ENCODE measurements around the gene POP7.
"Not testable (repeated sequence)": the region's sequence is repeated elsewhere in the genome, so short reads cannot be mapped to it uniquely, and the experiment has no call there.

The POP7 gene

DNA sequence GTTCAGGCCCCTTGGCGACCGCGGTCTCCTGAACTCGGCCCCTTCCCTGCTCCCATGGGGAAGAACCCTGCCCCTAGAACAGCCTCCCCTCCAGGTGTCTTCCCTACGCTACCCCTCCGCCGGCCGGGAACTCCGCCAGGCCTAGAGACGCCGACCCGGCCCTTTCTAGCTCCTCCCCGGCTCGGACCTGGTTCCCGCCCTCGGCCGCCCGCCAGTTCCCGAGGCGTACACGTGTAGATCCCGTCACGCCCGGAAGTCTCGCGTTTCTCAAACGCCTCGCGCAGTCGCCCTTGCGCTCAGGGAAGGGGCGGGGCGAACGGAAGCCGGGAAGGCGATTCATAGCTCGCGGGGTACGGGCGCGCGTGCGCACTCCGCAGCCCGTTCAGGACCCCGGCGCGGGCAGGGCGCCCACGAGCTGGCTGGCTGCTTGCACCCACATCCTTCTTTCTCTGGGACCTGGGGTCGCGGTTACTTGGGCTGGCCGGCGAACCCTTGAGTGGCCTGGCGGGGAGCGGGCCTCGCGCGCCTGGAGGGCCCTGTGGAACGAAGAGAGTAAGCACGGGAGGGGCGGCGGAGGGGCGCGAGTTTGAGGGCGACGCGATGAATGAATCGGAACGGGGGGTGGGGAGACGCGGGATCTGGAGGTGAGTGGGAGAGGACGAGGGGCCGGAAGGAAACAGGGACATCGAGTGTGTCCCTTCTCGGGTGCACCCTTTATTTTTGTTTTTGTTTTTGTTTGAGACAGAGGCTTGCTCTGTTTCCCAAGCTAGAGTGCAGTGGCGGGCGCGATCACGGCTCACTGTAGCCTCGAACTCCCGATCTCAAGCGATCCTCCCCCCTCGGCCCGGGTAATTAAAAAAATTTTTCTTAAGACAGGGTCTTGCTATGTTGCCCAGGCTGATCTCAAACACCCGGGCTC is at the start of gene POP7:
Gene POP7, plus strand, starts transcription at position 369 of the 919 bp plus-strand sequence. CDS start 710 bp downstream, outside the sequence.
- DNase-seq (ENCODE audit: low read depth), result peak; percentile 100
- TF ChIP-seq, protein P1, sequence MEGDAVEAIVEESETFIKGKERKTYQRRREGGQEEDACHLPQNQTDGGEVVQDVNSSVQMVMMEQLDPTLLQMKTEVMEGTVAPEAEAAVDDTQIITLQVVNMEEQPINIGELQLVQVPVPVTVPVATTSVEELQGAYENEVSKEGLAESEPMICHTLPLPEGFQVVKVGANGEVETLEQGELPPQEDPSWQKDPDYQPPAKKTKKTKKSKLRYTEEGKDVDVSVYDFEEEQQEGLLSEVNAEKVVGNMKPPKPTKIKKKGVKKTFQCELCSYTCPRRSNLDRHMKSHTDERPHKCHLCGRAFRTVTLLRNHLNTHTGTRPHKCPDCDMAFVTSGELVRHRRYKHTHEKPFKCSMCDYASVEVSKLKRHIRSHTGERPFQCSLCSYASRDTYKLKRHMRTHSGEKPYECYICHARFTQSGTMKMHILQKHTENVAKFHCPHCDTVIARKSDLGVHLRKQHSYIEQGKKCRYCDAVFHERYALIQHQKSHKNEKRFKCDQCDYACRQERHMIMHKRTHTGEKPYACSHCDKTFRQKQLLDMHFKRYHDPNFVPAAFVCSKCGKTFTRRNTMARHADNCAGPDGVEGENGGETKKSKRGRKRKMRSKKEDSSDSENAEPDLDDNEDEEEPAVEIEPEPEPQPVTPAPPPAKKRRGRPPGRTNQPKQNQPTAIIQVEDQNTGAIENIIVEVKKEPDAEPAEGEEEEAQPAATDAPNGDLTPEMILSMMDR (IDR thresholded peaks at IDR 0.05; ENCODE audit: low read depth, low read length), result no peak
- TF ChIP-seq POLR2A (IDR thresholded peaks at IDR 0.05; ENCODE audit: extremely low read depth, insufficient read length) (peak; percentile 99), MYC (IDR thresholded peaks at IDR 0.05; ENCODE audit: low read depth, low read length) (peak; percentile 95)
- TF ChIP-seq, protein P2, sequence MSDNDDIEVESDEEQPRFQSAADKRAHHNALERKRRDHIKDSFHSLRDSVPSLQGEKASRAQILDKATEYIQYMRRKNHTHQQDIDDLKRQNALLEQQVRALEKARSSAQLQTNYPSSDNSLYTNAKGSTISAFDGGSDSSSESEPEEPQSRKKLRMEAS (IDR thresholded peaks at IDR 0.05; ENCODE audit: low read depth, low read length), result peak; percentile 97

DNA sequence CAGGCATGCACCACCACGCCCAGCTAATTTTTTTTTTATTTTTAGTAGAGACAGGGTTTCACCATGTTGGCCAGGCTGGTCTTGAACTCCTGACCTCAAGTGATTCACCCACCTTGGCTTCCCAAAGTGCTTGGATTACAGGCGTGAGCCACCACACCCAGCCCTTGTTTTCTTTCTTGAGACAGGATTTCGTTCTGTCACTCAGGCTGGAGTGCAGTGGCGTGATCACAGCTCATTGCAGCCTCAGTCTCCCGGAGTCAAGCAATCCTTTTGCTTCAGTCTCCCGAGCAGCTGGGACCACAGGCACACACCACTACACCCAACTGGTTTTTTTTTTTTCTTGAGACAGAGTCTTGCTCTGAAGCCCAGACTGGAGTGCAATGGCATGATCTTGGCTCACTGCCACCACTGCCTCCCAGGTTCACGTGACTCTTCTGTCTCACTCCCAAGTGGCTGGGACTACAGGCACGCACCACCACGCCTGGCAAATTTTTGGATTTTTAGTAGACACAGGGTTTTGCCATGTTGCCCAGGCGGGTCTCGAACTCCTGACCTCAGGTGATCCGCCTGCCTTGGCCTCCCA is 43.6 kb upstream of the POP7 start:
- DNase-seq (ENCODE audit: low read depth); H3K4me3 ChIP-seq (ENCODE audit: low read depth, low read length): not testable (repeated sequence)

More for the DNA sequence above, at the start of gene POP7:
- H3K4me3 ChIP-seq (ENCODE audit: low read depth, low read length), result peak within 1 kb of the TSS; percentile 94

DNA sequence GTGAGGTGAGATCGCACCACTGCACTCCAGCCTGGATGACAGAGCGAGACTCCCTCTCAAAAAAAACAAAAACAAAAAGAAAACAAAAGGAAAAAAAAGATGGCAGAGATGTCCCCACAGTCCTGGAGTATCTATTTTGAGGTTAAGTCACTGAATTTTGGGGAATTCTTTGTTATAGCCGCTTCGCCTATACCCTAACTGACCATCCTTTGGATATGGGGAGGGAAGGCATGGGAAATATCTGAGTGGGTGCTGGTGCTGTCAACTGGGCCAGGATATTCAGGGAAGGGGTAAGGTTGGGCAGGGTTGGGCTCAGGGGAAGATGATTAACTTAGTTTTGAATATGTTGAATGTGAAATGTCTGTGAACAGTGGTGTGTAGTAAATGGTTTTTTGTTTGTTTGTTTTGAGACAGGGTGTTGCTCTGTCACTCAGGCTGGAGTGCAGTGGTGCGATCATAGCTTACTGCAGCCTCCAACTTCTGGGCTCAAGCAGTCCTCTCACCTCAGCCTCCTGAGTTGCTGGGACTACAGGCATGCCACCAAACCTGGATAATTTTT is 40.7 kb upstream of the POP7 start:
- no peak overlapping the region for H3K4me3 ChIP-seq (ENCODE audit: low read depth, low read length)
- no peak for DNase-seq (ENCODE audit: low read depth)
- TF ChIP-seq POLR2A (IDR thresholded peaks at IDR 0.05; ENCODE audit: extremely low read depth, insufficient read length) (no peak), MYC (IDR thresholded peaks at IDR 0.05; ENCODE audit: low read depth, low read length) (no peak)
- TF ChIP-seq, protein P1 (IDR thresholded peaks at IDR 0.05; ENCODE audit: low read depth, low read length), result no peak
- TF ChIP-seq, protein P2 (IDR thresholded peaks at IDR 0.05; ENCODE audit: low read depth, low read length), result no peak

DNA sequence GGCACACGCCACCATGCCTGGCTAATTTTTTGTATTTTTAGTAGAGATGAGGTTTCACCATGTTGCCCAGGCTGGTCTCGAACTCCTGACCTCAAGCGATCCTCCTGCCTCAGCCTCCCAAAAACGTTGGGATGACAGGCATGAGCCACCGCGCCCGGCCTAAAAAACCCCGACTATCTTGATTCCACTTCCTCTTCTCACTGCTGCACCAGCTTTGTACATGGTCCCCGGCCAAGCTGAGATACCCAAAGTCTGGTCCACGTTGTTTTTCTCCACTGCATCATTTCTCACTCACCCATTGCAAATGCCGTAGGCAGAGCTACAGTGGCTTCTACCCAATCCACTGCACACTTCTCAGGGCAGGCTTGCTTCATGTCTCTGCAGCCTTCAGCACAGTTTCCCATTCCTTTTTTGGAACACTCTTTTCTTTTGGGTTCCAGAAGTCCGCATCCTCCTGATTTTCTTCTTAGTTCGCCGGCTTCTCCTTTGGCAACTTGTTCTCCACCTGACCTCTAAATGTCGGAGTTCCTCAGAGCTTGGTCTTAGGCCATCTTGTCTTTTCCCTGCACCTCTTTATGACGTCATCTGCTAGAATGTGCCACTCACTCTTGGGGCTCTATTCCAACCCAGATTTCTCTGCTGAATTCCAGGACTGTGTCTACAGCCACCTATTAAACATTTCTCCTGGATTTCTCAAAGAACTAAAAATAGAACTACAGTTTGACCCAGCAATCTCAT is 38.4 kb upstream of the POP7 start:
- H3K4me3 ChIP-seq (ENCODE audit: low read depth, low read length), result no peak overlapping the region
- no peak for TF ChIP-seq MYC (IDR thresholded peaks at IDR 0.05; ENCODE audit: low read depth, low read length)
- TF ChIP-seq POLR2A (IDR thresholded peaks at IDR 0.05; ENCODE audit: extremely low read depth, insufficient read length), result no peak
- TF ChIP-seq, protein P1 (IDR thresholded peaks at IDR 0.05; ENCODE audit: low read depth, low read length), result no peak
- TF ChIP-seq, protein P2 (IDR thresholded peaks at IDR 0.05; ENCODE audit: low read depth, low read length), result no peak
- DNase-seq (ENCODE audit: low read depth), result peak; percentile 39

DNA sequence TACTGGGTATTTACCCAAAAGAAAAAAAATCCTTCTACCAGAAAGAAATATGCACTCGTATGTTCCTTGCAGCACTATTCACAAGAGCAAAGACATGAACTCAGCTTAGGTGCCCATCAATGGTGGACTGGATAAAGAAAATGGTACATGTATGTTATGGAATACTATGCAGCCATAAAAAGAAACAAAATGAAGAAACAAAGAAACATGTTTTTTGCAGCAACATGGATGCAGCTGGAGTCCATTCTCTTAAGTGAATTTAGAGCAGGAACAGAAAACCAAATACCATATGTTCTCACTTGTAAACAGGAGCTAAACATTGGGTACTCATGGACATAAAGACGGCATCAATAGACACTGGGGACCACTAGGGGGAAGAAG is 37.9 kb upstream of the POP7 start:
- TF ChIP-seq, protein P1 (IDR thresholded peaks at IDR 0.05; ENCODE audit: low read depth, low read length), result no peak
- TF ChIP-seq POLR2A (IDR thresholded peaks at IDR 0.05; ENCODE audit: extremely low read depth, insufficient read length) (no peak), MYC (IDR thresholded peaks at IDR 0.05; ENCODE audit: low read depth, low read length) (no peak)
- TF ChIP-seq, protein P2 (IDR thresholded peaks at IDR 0.05; ENCODE audit: low read depth, low read length), result no peak
- no peak overlapping the region for H3K4me3 ChIP-seq (ENCODE audit: low read depth, low read length)
- no peak for DNase-seq (ENCODE audit: low read depth)

DNA sequence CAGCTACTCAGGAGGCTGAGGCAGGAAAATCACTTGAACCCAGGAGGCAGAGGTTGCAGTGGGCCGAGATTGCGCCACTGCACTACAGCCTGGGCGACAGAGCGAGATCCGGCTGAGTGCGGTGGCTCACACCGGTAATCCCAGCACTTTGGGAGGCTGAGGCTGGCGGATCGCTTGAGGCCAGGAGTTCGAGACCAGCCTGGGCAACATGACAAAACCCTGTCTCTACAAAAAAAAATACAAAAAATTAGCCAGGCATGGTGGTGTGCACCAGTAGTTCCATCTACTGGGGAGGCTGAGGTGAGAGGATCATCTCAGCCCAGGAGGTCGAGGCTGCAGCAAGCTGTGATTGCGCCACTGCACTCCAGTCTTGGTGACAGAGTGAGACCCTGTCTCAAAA is 36.8 kb upstream of the POP7 start:
- not testable (repeated sequence) for DNase-seq (ENCODE audit: low read depth); H3K4me3 ChIP-seq (ENCODE audit: low read depth, low read length)

Measured in NB4 (cell line).